Ascending aorta (tissue), 2 donors: Measurements from ENCODE around the gene KLHL35. TPM values are rescaled to one million over a fixed set of nuclear protein-coding genes. Genes with fewer than 3 reads are reported as not detected.

Source experiments
- DNase-seq, 2 donors: peaks; one replicate each; pipeline ENCODE4 v3.0.0-alpha.2; 2019; ENCODE audit warnings: low spot score in 2 of 2
- H3K27ac ChIP-seq, 2 donors: fragments of 200-600 bp; sonication (generic); one replicate each; pipeline ENCODE4 v1.5.1; 2016 to 2017; ENCODE audit warnings: mild to moderate bottlenecking in 1 of 2
- H3K27me3 ChIP-seq: fragments of 200-600 bp; sonication (generic); one replicate; pipeline ENCODE4 v1.5.1; 2017
- H3K36me3 ChIP-seq, 2 donors: fragments of 200-600 bp; sonication (generic); one replicate each; pipeline ENCODE4 v1.5.1; 2016
- H3K4me1 ChIP-seq, 2 donors: fragments of 200-600 bp; sonication (generic); one replicate each; pipeline ENCODE4 v1.5.1; 2016 to 2017; ENCODE audit warnings: mild to moderate bottlenecking in 1 of 2
- H3K4me3 ChIP-seq, 2 donors: fragments of 200-600 bp; sonication (generic); one replicate each; pipeline ENCODE4 v1.5.1; 2016 to 2017; ENCODE audit warnings: mild to moderate bottlenecking in 1 of 2
- H3K9me3 ChIP-seq, 2 donors: fragments of 200-600 bp; sonication (generic); one replicate each; pipeline ENCODE4 v1.5.1; 2016
- CTCF ChIP-seq, 3 experiments: fragments of 200-600 bp in 2 of 3; fragments of 450-650 bp in 1 of 3; sonication (generic) in 2 of 3; IDR thresholded peaks; one replicate each; pipeline ENCODE4 v1.5.1; 2016 to 2019; ENCODE audit warnings: antibody characterized with exemption in 3 of 3, mild to moderate bottlenecking in 1 of 3, moderate library complexity in 1 of 3
- intact Hi-C: fragments of 100-400 bp; cut with DNase I; formaldehyde crosslinking; loops from one replicate; pipeline ENCODE4 v1.15.1; 2023
- total RNA-seq: library from RNA; depleted of rRNA; stranded (reverse); fragments of >200 nt; gene quantifications from one replicate; pipeline ENCODE4 v1.1.0, GENCODE V29; 2016

The KLHL35 gene
- total RNA-seq, 1 donor from 2014 or later, result not detected

- H3K27ac ChIP-seq, result no peak overlapping the region
- peaks cover 0 to 4% of the 10 kb centered on the region in 2 donors for H3K36me3 ChIP-seq
- no peak overlapping the region for H3K4me3 ChIP-seq
- no peaks in the 10 kb centered on the region for H3K27me3 ChIP-seq
- intact Hi-C loops, result no loop called here
- no peaks in the 10 kb centered on the region for H3K9me3 ChIP-seq
- H3K4me1 ChIP-seq, result no peaks in the 10 kb centered on the region
- TF ChIP-seq CTCF (IDR thresholded peaks at IDR 0.05), result no peak
- no peak for DNase-seq
Measured at GRCh38 chr11:75436806-75437205, 3.8 kb upstream of the KLHL35 start.

- no peak overlapping the region for H3K4me3 ChIP-seq
- H3K4me1 ChIP-seq, result peaks cover 0 to 3% of the 10 kb centered on the region in 2 donors
- no peak for TF ChIP-seq CTCF (IDR thresholded peaks at IDR 0.05)
- H3K36me3 ChIP-seq, result no peaks in the 10 kb centered on the region
- H3K27me3 ChIP-seq, result no peaks in the 10 kb centered on the region
- intact Hi-C loops, result no loop called here
- DNase-seq, result no peak
- no peak overlapping the region for H3K27ac ChIP-seq
- H3K9me3 ChIP-seq, result no peaks in the 10 kb centered on the region
Measured at GRCh38 chr11:75435571-75435925, 2.5 kb upstream of the KLHL35 start.

GRCh38 chr11:75434886-75435570 is 2.0 kb upstream of the KLHL35 start:
- no peak overlapping the region for H3K4me3 ChIP-seq
- no peaks in the 10 kb centered on the region for H3K36me3 ChIP-seq
- intact Hi-C loops, result loop anchor here (5.0 kb wide), 1 partner anchor 38 kb away; the partner anchor contains the start of gene RPS3
- no peaks in the 10 kb centered on the region for H3K9me3 ChIP-seq
- no peak overlapping the region for H3K27ac ChIP-seq
- DNase-seq, result no peak
- no peaks in the 10 kb centered on the region for H3K27me3 ChIP-seq
- peaks cover 2 to 4% of the 10 kb centered on the region in 2 donors for H3K4me1 ChIP-seq
- no peak for TF ChIP-seq CTCF (IDR thresholded peaks at IDR 0.05)

GRCh38 chr11:75434051-75434450 is 1.0 kb upstream of the KLHL35 start:
- no peak for DNase-seq
- no peak for TF ChIP-seq CTCF (IDR thresholded peaks at IDR 0.05)
- Histone ChIP-seq H3K36me3 (no peaks in the 10 kb centered on the region), H3K9me3 (no peaks in the 10 kb centered on the region), H3K4me3 (no peak overlapping the region), H3K4me1 (peaks cover 2 to 6% of the 10 kb centered on the region in 2 donors), H3K27me3 (no peaks in the 10 kb centered on the region), H3K27ac (no peak overlapping the region)
- intact Hi-C loops, result loop anchor here (5.0 kb wide), 1 partner anchor 37 kb away; the partner anchor contains the start of gene RPS3

GRCh38 chr11:75433443-75433842 is 440 bp upstream of the KLHL35 start:
- intact Hi-C loops, result loop anchor here (5.0 kb wide), 1 partner anchor 36 kb away; the partner anchor contains the start of gene RPS3
- no peak for DNase-seq

More at GRCh38 chr11:75433443-75433842, 440 bp upstream of the KLHL35 start:
- H3K9me3 ChIP-seq, result no peaks in the 10 kb centered on the region
- no peak overlapping the region for H3K27ac ChIP-seq
- no peaks in the 10 kb centered on the region for H3K27me3 ChIP-seq
- H3K36me3 ChIP-seq, result no peaks in the 10 kb centered on the region
- no peak for TF ChIP-seq CTCF (IDR thresholded peaks at IDR 0.05)
- peaks cover 2 to 6% of the 10 kb centered on the region in 2 donors for H3K4me1 ChIP-seq
- H3K4me3 ChIP-seq, result no peak overlapping the region
